ENCODE results near the gene LRIG1.

DNA sequence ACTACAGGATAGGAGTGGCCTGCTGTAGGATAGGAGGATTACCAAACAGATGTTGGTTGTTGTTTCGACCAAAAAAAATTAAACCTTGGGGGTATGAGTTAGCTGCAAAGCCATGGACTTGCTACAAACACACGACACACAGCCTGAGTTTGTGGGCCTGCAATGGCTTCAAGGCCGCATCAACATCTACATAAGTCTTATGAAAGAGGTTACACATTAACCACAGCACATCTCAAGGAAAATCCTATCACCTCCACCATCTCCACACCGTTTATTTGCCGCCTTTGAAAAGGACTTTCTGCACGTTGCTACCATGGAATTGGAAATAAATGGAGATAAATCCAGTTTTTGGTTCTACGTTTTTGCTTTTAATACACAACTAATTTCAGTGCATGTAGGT lies 23.0 kb downstream of the LRIG1 start:
- TF ChIP-seq, protein P1, sequence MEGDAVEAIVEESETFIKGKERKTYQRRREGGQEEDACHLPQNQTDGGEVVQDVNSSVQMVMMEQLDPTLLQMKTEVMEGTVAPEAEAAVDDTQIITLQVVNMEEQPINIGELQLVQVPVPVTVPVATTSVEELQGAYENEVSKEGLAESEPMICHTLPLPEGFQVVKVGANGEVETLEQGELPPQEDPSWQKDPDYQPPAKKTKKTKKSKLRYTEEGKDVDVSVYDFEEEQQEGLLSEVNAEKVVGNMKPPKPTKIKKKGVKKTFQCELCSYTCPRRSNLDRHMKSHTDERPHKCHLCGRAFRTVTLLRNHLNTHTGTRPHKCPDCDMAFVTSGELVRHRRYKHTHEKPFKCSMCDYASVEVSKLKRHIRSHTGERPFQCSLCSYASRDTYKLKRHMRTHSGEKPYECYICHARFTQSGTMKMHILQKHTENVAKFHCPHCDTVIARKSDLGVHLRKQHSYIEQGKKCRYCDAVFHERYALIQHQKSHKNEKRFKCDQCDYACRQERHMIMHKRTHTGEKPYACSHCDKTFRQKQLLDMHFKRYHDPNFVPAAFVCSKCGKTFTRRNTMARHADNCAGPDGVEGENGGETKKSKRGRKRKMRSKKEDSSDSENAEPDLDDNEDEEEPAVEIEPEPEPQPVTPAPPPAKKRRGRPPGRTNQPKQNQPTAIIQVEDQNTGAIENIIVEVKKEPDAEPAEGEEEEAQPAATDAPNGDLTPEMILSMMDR (IDR thresholded peaks at IDR 0.05; ENCODE audit: low read depth, low read length): no peak
- no peak for TF ChIP-seq EZH2phosphoT487 (IDR thresholded peaks at IDR 0.05; ENCODE audit: low read depth)

Measured in OCI-LY3 (cell line).